ENCODE results near the gene DHRS2. TPM values are rescaled to one million over a fixed set of nuclear protein-coding genes. Genes with fewer than 3 reads are reported as not detected.

Gene DHRS2
- total and polyA plus RNA-seq, 8 donors, result 0.26 to 1.1 (median 0.60) TPM

- Histone ChIP-seq H3K4me1 (no peaks in the 10 kb centered on the region), H3K27me3 (no peaks in the 10 kb centered on the region), H3K36me3 (no peaks in the 10 kb centered on the region), H3K4me3 (no peak overlapping the region), H3K27ac (no peak overlapping the region), H3K9me3 (no peaks in the 10 kb centered on the region)
- no peak for TF ChIP-seq CTCF (IDR thresholded peaks at IDR 0.05)
- intact Hi-C loops (cut with DNase I), result no loop called here
- ATAC-seq, result no peak
- DNase-seq, result no peak
Measured at GRCh38 chr14:23618415-23618988, 17.7 kb upstream of the DHRS2 start.

GRCh38 chr14:23620177-23620702 lies 15.9 kb upstream of the DHRS2 start:
- no peaks in the 10 kb centered on the region for H3K36me3 ChIP-seq
- no peaks in the 10 kb centered on the region for H3K4me1 ChIP-seq
- intact Hi-C loops (cut with DNase I), result no loop called here
- ATAC-seq (no peak), DNase-seq (no peak)
- H3K27me3 ChIP-seq, result no peaks in the 10 kb centered on the region
- no peak overlapping the region for H3K27ac ChIP-seq
- H3K9me3 ChIP-seq, result peaks cover 0 to 14% of the 10 kb centered on the region in 2 donors
- TF ChIP-seq CTCF (IDR thresholded peaks at IDR 0.05), result no peak
- no peak overlapping the region for H3K4me3 ChIP-seq

- H3K4me3 ChIP-seq, result no peak overlapping the region
- TF ChIP-seq CTCF (IDR thresholded peaks at IDR 0.05), result no peak
- ATAC-seq, result peak; percentile 72
- H3K27ac ChIP-seq, result no peak overlapping the region
- H3K36me3 ChIP-seq, result no peaks in the 10 kb centered on the region
- intact Hi-C loops (cut with DNase I), result no loop called here
- peaks cover 0 to 18% of the 10 kb centered on the region in 2 donors for H3K9me3 ChIP-seq
- no peaks in the 10 kb centered on the region for H3K4me1 ChIP-seq
- DNase-seq, result no peak
- H3K27me3 ChIP-seq, result no peaks in the 10 kb centered on the region
Measured at GRCh38 chr14:23621204-23621931, 14.8 kb upstream of the DHRS2 start.

GRCh38 chr14:23621932-23622730 lies 14.0 kb upstream of the DHRS2 start:
- H3K9me3 ChIP-seq, result peaks cover 0 to 18% of the 10 kb centered on the region in 2 donors
- intact Hi-C loops (cut with DNase I), result no loop called here
- DNase-seq (no peak), ATAC-seq (peak; percentile 44)
- no peak overlapping the region for H3K27ac ChIP-seq
- no peaks in the 10 kb centered on the region for H3K4me1 ChIP-seq
- no peaks in the 10 kb centered on the region for H3K36me3 ChIP-seq
- TF ChIP-seq CTCF (IDR thresholded peaks at IDR 0.05), result no peak
- no peak overlapping the region for H3K4me3 ChIP-seq
- H3K27me3 ChIP-seq, result no peaks in the 10 kb centered on the region

- no peak for ATAC-seq
- DNase-seq, result no peak
- TF ChIP-seq CTCF (IDR thresholded peaks at IDR 0.05), result no peak
Measured at GRCh38 chr14:23622990-23623389, 13.2 kb upstream of the DHRS2 start.

More at GRCh38 chr14:23622990-23623389, 13.2 kb upstream of the DHRS2 start:
- Histone ChIP-seq H3K27me3 (no peaks in the 10 kb centered on the region), H3K27ac (no peak overlapping the region), H3K4me1 (no peaks in the 10 kb centered on the region), H3K4me3 (no peak overlapping the region), H3K9me3 (peaks cover 0 to 18% of the 10 kb centered on the region in 2 donors), H3K36me3 (no peaks in the 10 kb centered on the region)
- intact Hi-C loops (cut with DNase I), result no loop called here

Data from left lung (tissue), 10 donors.